ENCODE results near the gene LATS2.

The LATS2 gene

DNA sequence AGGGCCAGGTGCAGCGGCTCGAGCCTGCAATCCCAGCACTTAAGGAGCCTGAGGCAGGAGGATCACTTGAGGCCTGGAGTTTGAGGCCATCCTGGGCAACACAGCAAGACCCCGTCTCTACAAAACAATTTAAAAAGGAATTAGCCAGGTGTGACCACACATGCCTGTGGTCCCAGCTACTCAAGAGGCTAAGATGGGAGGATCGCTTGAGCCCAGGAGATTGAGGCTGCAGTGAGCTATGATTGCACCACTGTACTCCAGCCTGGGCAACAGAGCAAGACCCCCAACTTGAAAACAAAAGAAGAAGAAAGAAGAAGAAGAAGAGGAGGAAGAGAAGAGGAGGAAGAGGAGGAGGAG lies 47.7 kb downstream of the LATS2 start:
- DNase-seq: no peak

DNA sequence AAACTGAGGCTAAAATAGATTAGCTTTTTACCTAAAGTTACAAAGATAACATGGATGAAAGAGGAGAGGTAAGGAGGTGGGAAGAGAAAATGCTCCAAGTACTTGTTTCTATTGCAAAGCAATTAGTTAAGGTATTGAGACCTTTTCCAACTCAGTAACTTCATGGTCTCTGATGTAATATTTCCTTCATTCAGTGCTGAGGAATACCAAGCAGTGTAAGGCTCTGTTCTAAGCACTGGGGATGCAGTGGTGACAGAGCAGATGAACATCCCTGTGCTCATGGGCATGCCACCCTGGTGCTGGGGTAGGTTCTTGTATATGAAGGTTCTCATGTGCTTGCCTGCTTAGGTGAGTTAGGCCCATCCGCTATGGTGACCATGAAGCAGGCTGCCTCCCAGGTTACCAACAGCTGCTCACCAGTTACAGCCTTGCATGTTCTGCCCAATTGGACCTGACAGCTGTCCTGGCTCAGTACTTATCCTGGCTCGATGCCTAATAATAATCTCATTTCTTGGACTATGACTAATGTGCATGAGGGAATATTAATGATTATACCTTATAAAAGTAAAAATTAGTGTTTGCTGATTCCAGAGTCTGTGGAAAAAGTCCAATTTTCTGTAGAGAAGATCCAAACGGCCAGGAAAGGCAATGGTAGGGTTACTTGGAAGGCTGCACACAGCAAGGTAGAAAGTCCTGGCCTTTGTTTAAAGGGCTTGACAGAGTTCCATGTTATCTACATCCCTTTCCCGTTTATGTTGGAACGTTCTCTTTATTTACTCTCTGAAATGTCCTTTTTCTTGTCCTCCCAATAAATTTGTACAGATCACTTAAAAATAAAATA lies 48.3 kb downstream of the LATS2 start:
- no peak for DNase-seq

DNA sequence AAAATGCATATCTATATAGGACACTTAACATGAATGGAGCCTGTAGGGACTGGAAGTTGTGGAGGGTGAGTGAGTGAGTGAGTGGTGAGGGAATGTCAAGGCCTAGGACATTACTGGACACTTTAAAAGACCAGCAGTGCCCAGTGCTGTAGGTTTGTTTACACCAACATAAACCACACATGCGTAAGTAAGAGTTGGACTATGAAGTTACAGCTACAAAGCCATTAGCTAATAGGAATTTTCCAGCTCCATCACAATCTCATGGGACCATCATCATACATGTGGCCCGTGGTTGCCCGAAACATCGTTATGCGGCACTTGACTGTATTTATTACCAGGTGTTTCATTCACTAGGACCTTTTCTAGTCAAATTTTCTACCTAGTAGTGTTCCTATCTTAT lies 49.2 kb downstream of the LATS2 start:
- DNase-seq: no peak

DNA sequence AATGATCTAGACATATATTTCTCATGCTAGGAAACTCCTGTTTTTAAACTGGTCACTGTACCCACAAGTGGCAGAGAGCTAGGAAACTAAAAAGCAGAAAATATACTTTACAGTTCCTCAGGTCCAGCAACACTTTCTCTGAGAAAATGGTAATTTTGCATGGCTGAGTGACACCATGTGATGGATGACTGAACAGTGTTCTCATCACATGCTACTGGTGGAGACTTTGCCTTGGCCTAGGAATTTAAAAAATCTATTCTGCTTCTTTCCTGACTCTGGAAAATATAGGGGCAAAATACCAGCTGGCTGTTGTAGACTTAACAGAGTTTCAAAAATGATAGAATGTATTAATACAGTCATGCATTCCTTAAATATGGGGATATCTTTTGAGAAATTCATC lies 50.0 kb downstream of the LATS2 start:
- no peak for DNase-seq

DNA sequence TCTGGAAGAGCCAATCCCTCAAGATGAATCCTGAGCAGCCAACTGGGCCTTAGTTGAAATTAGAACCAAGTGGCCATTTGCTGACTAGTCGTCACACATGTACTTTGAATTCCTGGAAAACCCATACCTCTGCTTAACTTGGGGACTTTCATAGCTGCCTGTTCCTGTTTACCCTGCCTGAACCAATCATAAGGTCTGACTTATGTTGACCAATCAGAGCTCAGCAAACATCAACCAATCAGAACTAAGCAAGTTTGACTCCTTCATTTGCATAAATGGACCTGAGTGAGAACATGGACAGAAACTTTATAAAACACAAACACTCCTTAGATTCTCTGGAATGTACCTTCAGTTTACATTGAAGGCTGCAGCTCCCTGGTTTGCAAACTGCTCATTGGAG lies 50.8 kb downstream of the LATS2 start:
- DNase-seq: no peak

DNA sequence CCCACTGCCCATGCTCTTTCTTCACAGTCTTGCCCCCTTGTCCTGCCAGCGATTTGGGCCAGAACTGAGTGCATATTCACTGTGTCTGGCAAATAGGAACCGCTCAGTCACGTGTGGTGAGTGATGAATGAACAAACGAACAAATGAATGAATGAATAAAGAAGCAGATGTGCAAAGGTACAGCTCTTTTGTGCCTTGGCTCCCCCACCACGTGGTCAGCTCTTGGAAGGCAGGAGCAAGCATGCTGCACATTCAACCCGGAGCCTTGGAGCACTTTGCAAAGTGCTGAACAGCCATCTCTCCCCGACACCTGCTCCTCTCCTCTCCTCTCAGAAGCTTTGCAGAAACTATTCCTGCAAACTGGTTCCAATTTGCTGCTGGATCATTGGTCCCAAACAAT lies 52.4 kb downstream of the LATS2 start:
- peak in 1 of 2 donors; percentile 16 for DNase-seq

DNA sequence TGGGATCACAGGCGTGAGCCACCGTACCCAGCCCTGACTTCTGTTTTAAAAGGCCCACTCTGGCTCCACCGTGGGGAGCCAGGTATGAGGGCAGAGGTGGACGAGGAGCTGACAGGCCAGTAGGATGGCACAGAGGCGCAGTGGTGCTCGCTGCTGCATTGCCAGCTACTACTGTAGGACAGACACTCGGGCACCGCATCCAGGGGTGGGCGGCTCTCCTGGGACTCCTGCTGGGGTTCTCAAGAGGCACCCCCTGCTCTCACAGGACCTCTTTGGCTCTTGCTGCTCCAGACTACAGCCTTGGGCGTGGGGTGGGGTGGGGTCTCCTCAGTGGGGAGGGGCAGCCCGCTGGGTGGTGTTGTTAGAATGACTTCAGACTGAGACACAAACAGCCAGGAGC lies 53.4 kb downstream of the LATS2 start:
- DNase-seq: no peak

DNA sequence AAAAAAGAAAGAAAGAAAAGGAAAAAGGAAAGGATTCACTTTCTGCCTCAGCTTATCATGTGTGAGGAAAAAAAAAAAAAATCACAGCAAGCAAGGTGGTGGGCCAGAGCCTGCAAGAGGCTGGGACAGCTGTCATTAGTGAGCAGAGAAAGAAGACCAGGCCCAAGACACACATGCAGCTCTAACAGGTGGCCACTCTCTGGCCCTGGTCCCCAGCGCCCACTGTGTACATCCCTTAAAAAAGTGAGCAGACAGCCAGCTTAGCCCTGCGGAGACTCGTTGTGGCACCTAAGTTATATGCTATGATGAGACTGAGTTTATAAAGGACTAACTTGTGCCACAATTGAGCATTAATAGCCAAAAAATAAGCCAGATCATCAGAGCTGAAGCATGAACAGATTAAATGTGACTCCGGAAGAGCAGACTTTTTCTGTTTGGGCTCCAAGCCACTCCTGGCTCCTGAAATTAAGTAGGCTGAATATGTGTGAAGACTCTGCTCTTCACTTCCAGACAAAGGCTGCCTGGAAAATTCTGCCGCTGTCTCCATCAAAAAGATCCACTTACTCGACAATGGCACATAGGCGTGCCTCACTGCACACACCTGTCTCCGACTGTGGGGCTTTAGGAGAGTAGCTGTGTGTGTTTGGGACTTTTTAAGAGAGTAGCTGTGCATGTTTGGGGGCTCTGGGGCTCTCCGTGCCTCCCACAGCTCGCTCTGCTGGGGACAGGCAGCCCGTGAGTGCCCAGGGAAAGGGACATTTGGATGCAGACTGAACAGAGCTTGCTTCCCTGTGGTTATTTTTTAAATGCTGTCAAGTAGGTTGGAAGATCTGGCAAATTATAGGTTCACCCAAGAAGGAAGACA lies 55.0 kb downstream of the LATS2 start:
- no peak for DNase-seq

DNA sequence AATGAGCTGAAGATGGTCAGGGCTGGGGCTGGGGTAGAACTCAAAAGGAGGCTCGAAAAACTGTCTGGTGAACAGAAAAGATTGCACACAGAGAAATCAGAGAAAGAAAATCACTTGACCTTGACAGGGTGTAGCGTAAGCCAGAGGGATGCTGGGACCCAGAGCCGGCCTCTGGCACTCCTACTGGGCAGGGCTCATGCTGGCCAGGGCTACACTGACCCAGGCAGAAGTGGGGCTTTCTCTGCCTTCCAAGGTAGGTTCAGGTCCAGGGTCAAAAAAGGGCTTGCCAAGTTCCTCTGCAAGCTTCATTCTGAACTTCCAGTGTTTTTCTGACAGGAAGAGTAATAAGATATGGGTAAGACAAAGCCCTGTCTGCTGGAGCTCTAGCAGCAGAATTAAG lies 56.2 kb downstream of the LATS2 start:
- no peak for DNase-seq

DNA sequence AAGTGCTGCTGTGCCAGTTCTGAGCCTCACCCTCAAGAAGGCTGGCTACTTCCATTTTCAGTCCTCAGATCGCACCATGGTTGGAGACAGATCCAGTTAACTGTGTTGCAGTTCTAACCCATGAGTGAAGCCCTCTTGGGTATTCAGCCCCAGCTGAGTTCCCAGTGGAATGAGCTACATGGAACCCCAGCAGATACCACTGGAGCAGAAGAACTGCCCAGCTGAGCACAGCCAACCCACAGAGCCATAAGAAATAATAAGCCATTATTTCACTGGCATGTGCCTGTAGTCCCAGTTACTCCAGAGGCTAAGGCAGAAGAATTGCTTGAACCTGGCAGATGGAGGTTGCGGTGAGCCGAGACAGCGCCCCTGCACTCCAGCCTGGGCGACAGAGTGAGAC lies 59.9 kb downstream of the LATS2 start:
- DNase-seq: no peak

DNA sequence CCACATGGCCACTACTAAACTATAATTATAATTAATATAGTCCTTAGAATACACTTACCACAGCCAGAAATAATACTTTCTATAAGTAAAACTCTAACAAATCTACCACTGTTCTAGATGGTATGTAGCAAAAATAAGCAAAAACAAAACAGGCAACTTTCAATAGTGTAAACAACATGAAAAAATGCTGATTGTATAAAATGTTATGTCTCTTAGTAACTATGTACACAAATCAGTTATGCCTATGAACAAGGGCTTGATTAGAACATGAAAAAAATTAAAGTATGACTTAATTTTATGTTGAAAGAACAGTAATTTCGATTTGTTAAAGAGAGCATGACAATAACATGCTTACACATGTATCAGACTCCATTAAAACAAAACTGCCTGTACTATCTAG lies 60.7 kb downstream of the LATS2 start:
- DNase-seq: no peak

DNA sequence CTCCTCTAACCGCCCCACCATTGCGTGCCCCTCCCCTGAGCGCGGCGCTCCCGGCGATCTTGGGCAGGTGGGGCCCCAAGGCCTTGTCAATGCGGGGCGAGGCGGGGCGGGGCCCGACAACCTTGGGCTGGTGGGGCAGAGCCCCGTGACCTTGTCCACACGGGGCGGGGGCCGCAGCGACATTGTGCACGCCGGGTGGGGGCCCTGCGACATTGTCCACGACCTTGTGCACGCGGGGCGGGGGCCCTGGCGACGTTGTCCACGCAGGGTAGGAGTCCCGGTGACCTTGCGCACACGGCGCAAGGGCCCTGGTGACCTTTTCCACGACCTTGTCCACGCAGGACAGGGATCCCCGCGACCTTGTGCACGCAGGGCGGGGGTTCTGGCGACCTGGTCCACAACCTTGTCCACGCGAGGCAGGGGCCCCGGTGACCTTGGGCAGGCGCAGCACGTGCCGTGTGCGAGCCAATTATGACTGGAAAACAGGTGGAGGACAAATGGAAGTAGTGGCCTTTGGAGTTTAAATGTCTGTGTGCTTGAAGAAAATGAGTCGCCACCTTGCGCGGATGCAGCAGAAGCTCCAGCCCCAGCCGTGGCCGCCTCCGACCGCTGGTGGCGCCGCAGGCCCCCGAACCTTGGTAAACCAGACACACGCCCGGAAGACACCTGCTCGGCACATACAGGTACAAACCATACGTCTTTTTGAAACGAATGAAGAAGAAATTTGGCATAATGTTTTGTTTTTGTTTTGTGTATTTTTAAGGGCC lies 62.6 kb downstream of the LATS2 start:
- no peak for DNase-seq

DNA sequence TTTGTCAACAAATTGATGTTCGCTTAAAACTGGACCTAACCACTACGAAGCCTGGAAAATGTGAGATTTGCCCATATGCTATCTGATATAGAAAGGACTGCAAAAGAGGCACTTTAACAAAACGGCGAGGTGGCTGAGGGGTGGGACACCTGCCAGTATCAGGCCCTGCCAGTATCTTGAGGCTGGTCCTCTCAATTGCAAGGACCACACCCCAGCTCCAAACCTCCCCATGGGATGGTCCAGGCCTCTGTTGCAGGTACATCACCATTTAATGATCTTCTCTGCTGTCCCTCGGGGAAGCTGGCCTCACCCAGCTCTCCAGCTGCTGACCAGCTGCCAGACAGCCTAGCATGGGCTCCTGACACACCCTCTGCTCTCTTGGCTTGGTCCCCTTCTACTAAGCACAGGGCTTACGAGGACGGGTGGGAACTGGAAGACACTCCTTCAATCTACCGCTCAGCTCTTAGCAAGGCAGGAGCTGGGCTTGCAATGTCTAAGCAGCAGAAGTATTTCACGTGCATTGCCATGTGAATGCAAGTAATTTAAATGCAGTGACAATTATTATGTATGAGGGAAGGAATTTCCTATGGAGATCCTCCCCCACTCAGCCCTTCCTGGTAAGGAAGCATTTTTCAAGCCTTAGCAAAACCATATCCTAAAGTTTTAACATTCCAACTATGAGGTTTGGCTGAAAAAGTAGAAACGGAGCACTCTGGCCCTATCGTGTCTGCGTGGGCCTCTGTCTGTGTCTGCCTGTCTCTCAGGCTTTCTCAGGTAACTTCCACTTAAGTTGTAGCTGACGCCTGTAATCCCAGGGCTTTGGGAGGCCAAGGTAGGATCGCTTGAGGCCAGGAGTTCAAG lies 63.9 kb downstream of the LATS2 start:
- no peak for DNase-seq

DNA sequence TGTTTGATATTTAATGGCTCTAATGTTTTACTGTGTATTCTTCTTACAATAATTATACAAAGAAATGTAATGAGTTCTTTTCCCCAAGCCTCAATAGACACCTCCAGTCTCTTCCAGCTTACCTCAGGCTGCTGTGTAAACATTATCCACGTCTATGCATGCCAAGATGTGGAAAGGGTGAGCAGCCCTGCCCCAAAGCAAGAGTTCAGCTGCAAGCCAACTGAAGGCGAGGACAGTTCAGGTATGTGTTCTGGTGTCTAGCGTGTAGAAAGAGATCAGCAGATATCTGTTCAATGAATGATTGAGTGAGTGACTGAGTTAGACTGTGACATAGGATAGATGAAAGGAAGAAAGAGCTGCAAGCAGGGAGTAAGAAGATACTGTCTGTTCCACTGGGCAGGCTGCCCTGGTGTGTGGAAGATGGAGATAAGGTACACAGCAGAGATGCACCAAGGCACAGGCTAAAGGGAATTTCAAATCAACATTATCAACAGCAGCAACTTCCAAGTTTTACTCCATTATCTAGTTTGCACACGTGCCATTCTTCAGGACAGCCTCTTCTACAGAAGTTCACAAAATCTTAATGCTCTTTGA lies 66.0 kb downstream of the LATS2 start:
- DNase-seq: no peak

DNA sequence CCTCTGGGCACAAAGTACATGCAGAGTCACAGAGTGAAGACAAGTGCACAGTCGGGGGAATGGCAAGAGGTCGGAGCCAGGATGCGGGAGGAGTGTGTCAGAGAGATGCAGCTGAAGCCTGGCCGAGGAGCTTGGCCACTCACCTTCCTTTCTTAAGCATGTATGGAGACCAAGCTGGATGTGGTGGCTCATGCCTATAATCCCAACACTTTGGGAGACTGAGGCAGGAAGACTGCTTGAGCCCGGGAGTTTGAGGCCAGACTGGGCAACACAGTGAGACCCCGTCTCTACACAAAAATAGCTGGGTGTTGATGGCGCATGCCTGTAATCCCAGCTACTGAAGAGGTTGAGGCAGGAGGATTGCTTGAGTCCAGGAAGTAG lies 67.0 kb downstream of the LATS2 start:
- DNase-seq: no peak

DNA sequence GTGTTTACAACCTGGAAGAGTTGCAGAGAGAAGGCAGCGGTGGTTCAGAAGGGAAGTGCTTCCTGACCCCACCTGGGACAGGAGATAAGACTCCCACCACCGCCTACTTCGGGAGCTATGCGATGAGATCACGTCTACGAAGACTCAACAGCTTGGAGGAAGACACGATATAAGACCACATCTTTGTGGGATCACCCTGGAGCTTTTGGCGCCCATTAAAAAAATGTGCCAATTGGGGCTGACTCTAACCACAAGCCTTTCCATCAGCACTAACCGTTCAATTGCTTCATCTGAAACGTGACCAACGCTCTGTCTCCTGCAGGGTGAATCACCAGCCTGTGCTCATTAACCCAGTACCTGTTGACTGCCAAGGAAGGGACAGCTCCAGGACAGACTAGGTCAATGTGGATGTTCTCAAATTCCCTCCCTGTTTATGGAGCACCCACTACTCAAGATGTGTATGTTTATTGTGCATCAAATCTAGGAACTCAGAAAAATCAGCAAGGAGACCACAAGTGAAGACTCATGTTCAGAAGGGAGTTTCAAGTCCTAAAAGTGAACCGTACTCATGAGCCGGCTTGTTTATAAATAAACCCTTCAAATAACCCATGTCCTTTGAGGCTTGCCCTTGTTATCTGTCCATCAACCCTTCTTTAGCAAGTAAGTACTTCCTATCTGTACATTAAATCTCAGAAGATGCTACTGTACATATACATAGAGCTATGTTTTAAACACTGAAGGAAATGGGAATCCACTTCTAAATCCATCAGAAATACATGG lies 67.5 kb downstream of the LATS2 start:
- DNase-seq: no peak

DNA sequence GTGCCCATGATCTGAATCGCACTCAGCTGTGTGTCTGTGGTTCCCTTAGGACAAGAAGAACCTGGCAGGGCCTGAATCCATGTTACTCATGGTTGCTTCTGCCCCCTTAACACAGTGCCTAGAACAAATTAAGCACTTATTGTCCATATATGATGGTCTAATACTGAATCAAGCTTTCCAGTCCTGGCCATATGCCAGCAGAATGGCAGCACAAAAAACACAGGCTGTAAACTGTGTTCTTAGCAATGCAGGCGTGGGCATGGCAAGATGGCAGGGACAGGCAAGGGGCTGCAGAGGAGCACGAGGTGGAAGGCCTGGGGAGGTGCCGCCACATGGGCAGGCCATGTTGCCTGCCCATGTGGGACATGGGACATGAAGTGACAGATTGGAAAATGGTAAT lies 68.2 kb downstream of the LATS2 start:
- no peak for DNase-seq

DNA sequence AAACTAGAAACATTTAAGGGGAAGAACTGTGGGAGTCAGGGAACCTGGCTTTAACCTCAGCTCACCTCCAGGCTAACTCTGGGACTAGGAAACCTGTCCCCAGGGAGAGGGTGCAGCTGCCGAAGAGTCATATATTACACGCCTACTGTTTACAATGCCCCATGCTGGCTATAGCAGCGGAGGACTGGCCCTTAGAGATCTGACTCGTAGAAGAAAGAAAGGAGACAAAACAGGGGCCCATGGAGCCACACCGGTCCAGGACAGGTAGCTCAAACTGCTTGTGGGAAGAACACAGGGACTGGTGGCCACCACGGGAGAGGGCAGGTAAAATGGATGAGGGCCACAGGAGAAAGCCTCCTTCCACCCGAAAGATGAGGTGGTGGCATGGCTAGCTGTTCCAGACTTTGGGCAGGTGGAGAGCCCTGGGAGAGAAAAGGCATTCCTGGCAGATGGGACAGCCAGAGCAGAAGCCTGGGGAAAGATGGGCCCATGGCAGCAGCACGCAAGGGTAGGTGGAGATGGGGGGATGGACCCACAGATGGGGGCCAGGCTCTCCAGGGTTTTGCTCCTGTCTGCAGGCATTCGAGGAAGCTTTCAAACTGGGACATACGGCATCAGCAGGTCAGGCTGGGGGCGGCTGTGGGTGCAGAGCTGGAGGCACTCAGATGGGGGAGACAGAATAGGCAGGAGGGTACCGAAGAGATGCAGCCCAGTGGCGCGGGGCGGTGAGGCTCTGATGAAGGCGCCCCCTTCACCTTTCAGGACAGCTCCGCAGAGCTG lies 69.5 kb downstream of the LATS2 start:
- DNase-seq: no peak

DNA sequence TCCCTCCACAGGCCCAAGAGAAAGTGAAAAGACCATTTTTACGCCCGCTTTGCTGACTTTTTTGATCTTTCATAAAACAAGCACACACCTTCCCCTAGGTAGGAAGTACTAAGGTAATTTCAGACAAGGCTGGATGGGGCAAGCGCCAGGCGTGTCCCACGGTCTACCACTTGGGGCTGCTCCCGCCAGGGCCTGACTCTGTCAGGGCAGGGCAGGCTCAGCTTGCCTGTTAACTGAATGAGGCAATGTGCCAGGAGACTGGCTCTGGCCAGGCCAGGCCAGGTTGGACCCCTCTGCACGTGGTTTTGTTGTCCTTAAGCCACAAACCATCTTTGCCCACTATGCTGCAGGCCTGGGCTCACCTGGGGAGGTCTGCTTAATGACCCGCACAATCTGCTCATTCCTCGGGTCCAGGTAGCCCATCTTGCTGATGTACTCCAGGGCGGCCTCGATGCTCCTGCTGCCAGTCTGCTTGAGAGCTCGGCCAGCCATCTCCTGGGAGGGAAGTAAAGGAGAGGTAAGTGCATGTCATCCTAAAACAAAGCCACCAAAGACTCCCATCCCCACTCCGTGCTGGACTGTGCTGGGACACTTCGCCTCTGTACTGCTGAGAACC lies 70.4 kb downstream of the LATS2 start:
- DNase-seq: no peak

Measured in hippocampal formation (tissue), 2 donors.